RWPE2 (cell line): Measurements from ENCODE around the gene SEMA6D.

Experiments
- ATAC-seq: fragments of 200-7000 bp; cut with Tn5 transposase; 3 replicates; pipeline ENCODE4 v1.9.1; 2021; ENCODE audit warnings: low read depth
- DNase-seq: peaks from one replicate; pipeline ENCODE4 v3.0.0-alpha.2; 2020; ENCODE audit warnings: low spot score
- H3K27ac ChIP-seq: fragments of 450-650 bp; 2 replicates; pipeline ENCODE4 v1.5.1; 2017; ENCODE audit warnings: mild to moderate bottlenecking; ENCODE audit not compliant: poor library complexity, severe bottlenecking
- H3K27me3 ChIP-seq: fragments of 250-450 bp; sonication (Bioruptor Pico); 2 replicates; pipeline ENCODE4 v1.5.1; 2021; ENCODE audit warnings: mild to moderate bottlenecking, moderate library complexity; ENCODE audit not compliant: insufficient read depth, poor library complexity, severe bottlenecking
- H3K36me3 ChIP-seq: fragments of 250-450 bp; sonication (Bioruptor Pico); 2 replicates; pipeline ENCODE4 v1.5.1; 2020; ENCODE audit warnings: low read depth, mild to moderate bottlenecking, moderate library complexity
- H3K4me1 ChIP-seq: fragments of 250-450 bp; sonication (Bioruptor Pico); 2 replicates; pipeline ENCODE4 v1.5.1; 2021; ENCODE audit warnings: mild to moderate bottlenecking, moderate library complexity; ENCODE audit not compliant: insufficient read depth, poor library complexity, severe bottlenecking
- H3K4me3 ChIP-seq: fragments of 250-450 bp; sonication (Bioruptor Pico); 2 replicates; pipeline ENCODE4 v1.5.1; 2021; ENCODE audit warnings: mild to moderate bottlenecking, moderate library complexity; ENCODE audit not compliant: severe bottlenecking
- H3K9me3 ChIP-seq: fragments of 250-450 bp; sonication (Bioruptor Pico); 2 replicates; pipeline ENCODE4 v1.5.1; 2021; ENCODE audit warnings: mild to moderate bottlenecking, moderate library complexity; ENCODE audit not compliant: severe bottlenecking
- TF ChIP-seq, protein P1 (sequence below): fragments of 450-650 bp; IDR thresholded peaks from one replicate; pipeline ENCODE4 v1.5.1; 2017; ENCODE audit warnings: mild to moderate bottlenecking, moderate library complexity; ENCODE audit not compliant: poor library complexity, severe bottlenecking

The SEMA6D gene

DNA sequence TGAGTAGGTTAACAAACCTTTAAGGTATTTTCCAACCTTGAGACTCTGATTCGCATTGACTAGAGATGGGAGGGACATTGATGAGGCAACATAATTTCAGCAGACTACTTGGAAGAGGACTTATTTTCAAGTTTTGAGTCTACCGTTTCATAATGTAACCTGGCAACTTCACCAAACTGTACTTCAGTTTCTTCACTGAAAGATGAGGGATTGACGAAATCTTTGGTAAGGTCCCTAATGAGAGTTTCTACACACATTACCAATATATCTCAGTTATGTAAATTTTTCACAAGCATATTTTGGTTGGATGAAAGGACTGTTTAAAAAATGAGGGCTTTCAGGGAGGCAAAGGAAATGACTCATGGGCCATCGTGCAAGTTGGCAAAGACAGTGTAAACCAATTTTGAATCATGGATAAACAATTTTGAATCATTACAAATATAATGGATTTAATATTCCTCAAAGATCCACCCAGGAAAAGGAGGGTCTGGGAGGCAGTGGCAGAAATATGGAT lies 28.7 kb upstream of the SEMA6D start:
- ATAC-seq (peak; percentile 79), DNase-seq (no peak)
- TF ChIP-seq, protein P1, sequence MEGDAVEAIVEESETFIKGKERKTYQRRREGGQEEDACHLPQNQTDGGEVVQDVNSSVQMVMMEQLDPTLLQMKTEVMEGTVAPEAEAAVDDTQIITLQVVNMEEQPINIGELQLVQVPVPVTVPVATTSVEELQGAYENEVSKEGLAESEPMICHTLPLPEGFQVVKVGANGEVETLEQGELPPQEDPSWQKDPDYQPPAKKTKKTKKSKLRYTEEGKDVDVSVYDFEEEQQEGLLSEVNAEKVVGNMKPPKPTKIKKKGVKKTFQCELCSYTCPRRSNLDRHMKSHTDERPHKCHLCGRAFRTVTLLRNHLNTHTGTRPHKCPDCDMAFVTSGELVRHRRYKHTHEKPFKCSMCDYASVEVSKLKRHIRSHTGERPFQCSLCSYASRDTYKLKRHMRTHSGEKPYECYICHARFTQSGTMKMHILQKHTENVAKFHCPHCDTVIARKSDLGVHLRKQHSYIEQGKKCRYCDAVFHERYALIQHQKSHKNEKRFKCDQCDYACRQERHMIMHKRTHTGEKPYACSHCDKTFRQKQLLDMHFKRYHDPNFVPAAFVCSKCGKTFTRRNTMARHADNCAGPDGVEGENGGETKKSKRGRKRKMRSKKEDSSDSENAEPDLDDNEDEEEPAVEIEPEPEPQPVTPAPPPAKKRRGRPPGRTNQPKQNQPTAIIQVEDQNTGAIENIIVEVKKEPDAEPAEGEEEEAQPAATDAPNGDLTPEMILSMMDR: no peak
- Histone ChIP-seq H3K27ac (peak overlapping the region; percentile 89), H3K4me3 (no peak overlapping the region), H3K27me3 (no peaks in the 10 kb centered on the region), H3K4me1 (peaks cover 35% of the 10 kb centered on the region), H3K36me3 (no peaks in the 10 kb centered on the region), H3K9me3 (no peaks in the 10 kb centered on the region)

DNA sequence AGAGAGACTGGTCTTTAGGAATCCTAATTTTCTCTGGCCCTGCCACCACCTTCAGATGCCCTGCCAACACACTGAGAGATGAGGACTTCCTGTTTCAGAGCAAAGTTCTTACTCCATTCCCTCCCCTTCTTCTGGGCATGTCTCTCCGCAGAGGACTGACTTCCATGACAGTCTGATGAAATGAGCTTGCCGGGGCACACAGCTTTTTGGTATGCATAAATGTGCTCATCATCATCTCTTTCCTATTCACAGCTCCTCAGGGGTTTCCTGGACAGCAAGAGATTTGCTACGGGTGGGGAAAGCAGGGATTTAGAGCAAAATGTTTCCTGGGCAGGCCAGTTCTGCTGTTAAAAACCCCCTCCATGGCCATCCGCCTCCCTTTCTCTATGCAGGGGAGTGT lies 27.6 kb upstream of the SEMA6D start:
- Histone ChIP-seq H3K36me3 (no peaks in the 10 kb centered on the region), H3K27ac (peak overlapping the region; percentile 89), H3K9me3 (no peaks in the 10 kb centered on the region), H3K4me1 (peaks cover 32% of the 10 kb centered on the region), H3K27me3 (no peaks in the 10 kb centered on the region), H3K4me3 (no peak overlapping the region)
- ATAC-seq (no peak), DNase-seq (no peak)
- TF ChIP-seq, protein P1: no peak

DNA sequence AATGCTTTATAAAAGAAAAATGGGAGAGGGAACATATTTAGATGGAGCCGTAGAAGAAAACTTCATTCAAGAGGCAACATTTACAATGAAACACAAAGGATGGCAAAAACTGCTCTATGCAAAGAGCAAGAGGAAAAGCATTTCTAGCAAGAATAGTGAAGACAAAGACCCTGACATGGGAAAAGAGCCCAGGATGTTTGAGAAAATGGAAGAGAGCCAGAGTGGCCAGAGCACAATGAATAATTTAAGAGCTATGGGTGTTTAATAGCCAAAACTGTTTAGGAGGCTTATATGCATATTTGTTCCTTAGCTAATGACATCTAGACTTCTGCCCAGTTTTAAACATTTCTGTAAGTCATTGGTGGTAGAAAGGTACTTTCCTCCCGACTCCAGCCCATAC lies 25.4 kb upstream of the SEMA6D start:
- no peaks in the 10 kb centered on the region for H3K9me3 ChIP-seq
- H3K27ac ChIP-seq: no peak overlapping the region
- no peak overlapping the region for H3K4me3 ChIP-seq
- TF ChIP-seq, protein P1: no peak
- peaks cover 20% of the 10 kb centered on the region for H3K4me1 ChIP-seq
- H3K36me3 ChIP-seq: no peaks in the 10 kb centered on the region
- no peaks in the 10 kb centered on the region for H3K27me3 ChIP-seq
- DNase-seq: no peak
- ATAC-seq: no peak

DNA sequence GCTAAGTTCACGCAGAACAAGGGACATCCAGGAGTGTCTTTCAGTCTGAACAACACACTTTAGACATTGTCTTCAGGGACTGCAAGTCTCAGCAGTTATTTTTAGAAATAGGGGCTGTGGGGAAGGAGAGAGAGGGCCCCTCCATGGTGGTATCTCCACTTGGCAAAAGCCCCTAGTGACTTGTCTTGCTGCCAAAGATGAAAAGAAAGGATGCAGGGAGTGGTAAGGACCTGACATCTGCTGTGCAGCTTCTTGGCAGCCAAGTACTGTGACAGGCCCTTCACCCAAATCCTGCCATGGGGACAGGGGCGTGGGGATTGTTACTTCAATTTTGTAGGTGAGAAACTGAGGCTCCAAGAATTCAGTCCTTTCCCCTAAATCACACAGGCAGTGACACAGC lies 21.0 kb upstream of the SEMA6D start:
- no peak for DNase-seq
- TF ChIP-seq, protein P1: no peak
- H3K36me3 ChIP-seq: no peaks in the 10 kb centered on the region
- H3K4me3 ChIP-seq: no peak overlapping the region
- no peaks in the 10 kb centered on the region for H3K9me3 ChIP-seq
- H3K27me3 ChIP-seq: no peaks in the 10 kb centered on the region
- H3K27ac ChIP-seq: no peak overlapping the region
- no peaks in the 10 kb centered on the region for H3K4me1 ChIP-seq
- ATAC-seq: no peak

DNA sequence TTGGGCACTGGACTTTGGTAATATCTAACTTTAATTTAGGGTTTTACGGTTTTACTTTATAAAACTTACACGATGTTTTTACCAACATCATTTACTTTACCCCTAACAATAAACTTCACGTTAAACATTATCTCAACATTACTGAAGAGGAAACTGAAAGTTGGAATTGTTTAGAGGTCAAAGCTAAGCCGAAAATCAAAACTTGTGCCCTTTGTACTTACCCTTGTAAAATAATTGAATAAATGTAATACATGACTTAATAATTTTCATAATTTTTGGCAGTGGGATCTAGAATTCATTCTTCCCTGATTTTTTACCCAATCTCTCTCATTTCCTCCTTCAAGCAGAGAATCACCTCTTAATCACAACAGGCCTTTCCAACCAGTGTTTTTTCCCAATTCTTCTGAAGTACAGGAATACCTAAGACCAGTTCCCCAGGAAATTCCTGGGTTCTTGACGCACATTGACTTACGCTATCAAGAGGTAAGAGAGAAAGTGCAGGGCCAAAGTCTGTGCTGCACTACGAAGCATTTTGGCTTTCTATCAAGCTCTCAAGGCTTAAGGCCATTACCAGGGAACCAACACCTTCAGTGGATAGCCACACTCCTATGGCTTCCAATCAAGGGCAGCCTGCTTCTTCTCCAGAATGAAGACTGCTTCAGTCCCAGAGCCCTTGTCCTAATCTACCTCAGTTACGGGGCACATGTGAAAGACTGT lies 11.9 kb upstream of the SEMA6D start:
- ATAC-seq (no peak), DNase-seq (no peak)
- no peaks in the 10 kb centered on the region for H3K4me1 ChIP-seq
- H3K36me3 ChIP-seq: no peaks in the 10 kb centered on the region
- H3K27ac ChIP-seq: no peak overlapping the region
- H3K27me3 ChIP-seq: no peaks in the 10 kb centered on the region
- TF ChIP-seq, protein P1: no peak
- H3K9me3 ChIP-seq: no peaks in the 10 kb centered on the region
- no peak overlapping the region for H3K4me3 ChIP-seq
